ENCODE measurements around the gene ZNF488. TPM values are rescaled to one million over a fixed set of nuclear protein-coding genes. Genes with fewer than 3 reads are reported as not detected.
"Not testable (repeated sequence)": the region's sequence is repeated elsewhere in the genome, so short reads cannot be mapped to it uniquely, and the experiment has no call there.

ZNF488 gene, protein sequence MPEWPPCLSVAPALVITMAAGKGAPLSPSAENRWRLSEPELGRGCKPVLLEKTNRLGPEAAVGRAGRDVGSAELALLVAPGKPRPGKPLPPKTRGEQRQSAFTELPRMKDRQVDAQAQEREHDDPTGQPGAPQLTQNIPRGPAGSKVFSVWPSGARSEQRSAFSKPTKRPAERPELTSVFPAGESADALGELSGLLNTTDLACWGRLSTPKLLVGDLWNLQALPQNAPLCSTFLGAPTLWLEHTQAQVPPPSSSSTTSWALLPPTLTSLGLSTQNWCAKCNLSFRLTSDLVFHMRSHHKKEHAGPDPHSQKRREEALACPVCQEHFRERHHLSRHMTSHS
- total RNA-seq = not detected in 2 replicates

GRCh38 chr10:47384148-47384921 lies at the start of gene ZNF488:
Gene ZNF488 (minus strand): TSS chr10:47384293. CDS start chr10:47368829, 15,464 bp downstream.
- Mint-ChIP-seq H3K9me3 (peaks cover 17% of the 10 kb centered on the region), H3K36me3 (ENCODE audit: low read depth) (peaks cover 3% of the 10 kb centered on the region), H3K27ac (no peak within 1 kb of the TSS), H3K27me3 (ENCODE audit: insufficient read depth) (peaks cover 45% of the 10 kb centered on the region), H3K4me1 (ENCODE audit: low read depth) (peaks cover 12% of the 10 kb centered on the region), H3K4me3 (peak within 1 kb of the TSS; percentile 85)
- intact Hi-C loops (cut with micrococcal nuclease) = no loop called here
- peak; percentile 64 for DNase-seq (ENCODE audit: low spot score)

DNA sequence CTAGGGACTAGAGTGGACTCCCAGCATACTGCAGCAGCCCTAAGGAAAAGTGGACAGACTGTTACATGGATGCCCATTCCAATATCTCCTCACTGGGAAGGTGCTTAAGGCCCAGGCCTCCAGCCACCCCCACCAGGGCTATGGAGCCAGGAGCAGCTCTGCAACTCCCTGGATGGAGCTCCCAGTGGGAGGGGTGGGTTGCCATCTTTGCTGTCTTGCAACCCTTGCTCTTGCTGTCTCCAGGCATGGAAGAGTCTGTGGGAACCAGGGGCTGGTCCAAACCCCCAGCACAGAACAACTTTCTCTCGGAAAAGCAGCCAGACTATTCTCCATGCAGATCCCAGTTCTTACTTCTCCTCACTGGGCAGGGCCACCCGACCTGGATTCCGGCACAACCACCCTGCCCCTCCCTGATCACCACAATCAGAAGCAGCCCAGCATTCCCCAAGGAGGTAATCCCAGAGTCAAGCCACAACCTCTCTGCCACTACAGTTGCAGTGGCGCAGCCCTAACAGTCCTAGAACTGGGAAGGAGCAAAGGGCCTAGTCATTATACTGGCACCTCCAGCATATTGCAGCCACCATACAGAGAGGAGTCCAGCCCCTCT lies 41.8 kb upstream of the ZNF488 start:
- Mint-ChIP-seq H3K4me3 (no peak overlapping the region), H3K9me3 (no peaks in the 10 kb centered on the region), H3K27ac (no peak overlapping the region), H3K27me3 (ENCODE audit: insufficient read depth) (peaks cover 18% of the 10 kb centered on the region), H3K4me1 (ENCODE audit: low read depth) (no peaks in the 10 kb centered on the region), H3K36me3 (ENCODE audit: low read depth) (no peaks in the 10 kb centered on the region)
- no peak for DNase-seq (ENCODE audit: low spot score)
- intact Hi-C loops (cut with micrococcal nuclease) = no loop called here

DNA sequence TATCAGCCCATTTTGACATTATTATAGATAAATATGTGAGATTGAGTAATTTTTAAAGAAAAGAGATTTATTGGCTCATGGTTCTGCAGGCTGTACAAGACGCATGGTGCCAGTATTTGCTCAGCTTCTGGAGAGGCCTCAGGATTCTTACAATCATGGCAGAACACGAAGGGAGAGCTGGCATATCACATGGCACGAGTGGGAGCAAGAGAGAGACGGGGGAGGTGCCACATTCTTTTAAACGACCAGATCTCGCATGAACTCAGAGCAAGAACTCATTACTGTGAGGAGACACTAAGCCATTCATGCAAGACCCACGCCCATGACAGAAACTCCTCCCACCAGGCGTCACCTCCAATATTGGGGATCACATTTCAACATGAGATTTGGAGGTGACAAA lies 40.1 kb upstream of the ZNF488 start:
- Mint-ChIP-seq H3K9me3 (no peaks in the 10 kb centered on the region), H3K4me3 (no peak overlapping the region), H3K4me1 (ENCODE audit: low read depth) (no peaks in the 10 kb centered on the region), H3K27ac (no peak overlapping the region), H3K36me3 (ENCODE audit: low read depth) (no peaks in the 10 kb centered on the region), H3K27me3 (ENCODE audit: insufficient read depth) (peaks cover 14% of the 10 kb centered on the region)
- no peak for DNase-seq (ENCODE audit: low spot score)
- intact Hi-C loops (cut with micrococcal nuclease) = no loop called here

DNA sequence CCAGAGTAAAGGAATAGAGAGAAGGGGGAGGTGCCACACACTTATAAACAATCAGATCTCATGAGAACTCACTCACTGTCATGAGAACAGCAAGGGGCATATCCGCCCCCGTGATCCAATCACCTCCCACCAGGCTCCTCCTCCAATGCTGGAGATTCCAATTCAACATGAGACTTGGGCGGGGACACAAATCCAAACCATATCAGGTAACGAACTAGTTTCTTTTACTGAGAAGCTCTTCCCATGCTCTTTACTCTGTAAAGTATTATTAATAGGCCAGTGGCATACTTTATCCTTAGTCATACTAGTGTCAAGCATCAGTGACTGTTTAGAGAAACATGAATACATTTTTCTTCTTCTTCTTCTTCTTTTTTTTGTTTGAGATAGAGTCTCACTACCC lies 39.4 kb upstream of the ZNF488 start:
- Mint-ChIP-seq H3K4me3 (no peak overlapping the region), H3K4me1 (ENCODE audit: low read depth) (no peaks in the 10 kb centered on the region), H3K36me3 (ENCODE audit: low read depth) (no peaks in the 10 kb centered on the region), H3K27me3 (ENCODE audit: insufficient read depth) (peaks cover 9% of the 10 kb centered on the region), H3K9me3 (no peaks in the 10 kb centered on the region), H3K27ac (no peak overlapping the region)
- no peak for DNase-seq (ENCODE audit: low spot score)
- intact Hi-C loops (cut with micrococcal nuclease) = no loop called here

- H3K9me3 Mint-ChIP-seq = no peaks in the 10 kb centered on the region
- intact Hi-C loops (cut with micrococcal nuclease) = no loop called here
- H3K4me1 Mint-ChIP-seq (ENCODE audit: low read depth) = no peaks in the 10 kb centered on the region
- no peak overlapping the region for H3K4me3 Mint-ChIP-seq
- no peak overlapping the region for H3K27ac Mint-ChIP-seq
- H3K27me3 Mint-ChIP-seq (ENCODE audit: insufficient read depth) = peaks cover 8% of the 10 kb centered on the region
- no peaks in the 10 kb centered on the region for H3K36me3 Mint-ChIP-seq (ENCODE audit: low read depth)
- DNase-seq (ENCODE audit: low spot score) = no peak
These were observed 37.2 kb upstream of the ZNF488 start for GRCh38 chr10:47421057-47421952.

- no peak overlapping the region for H3K4me3 Mint-ChIP-seq
- H3K9me3 Mint-ChIP-seq = no peaks in the 10 kb centered on the region
- no peaks in the 10 kb centered on the region for H3K36me3 Mint-ChIP-seq (ENCODE audit: low read depth)
- intact Hi-C loops (cut with micrococcal nuclease) = no loop called here
- H3K27me3 Mint-ChIP-seq (ENCODE audit: insufficient read depth) = peaks cover 8% of the 10 kb centered on the region
- DNase-seq (ENCODE audit: low spot score) = no peak
- no peaks in the 10 kb centered on the region for H3K4me1 Mint-ChIP-seq (ENCODE audit: low read depth)
- no peak overlapping the region for H3K27ac Mint-ChIP-seq
These were observed 36.4 kb upstream of the ZNF488 start for GRCh38 chr10:47420305-47421056.

- DNase-seq (ENCODE audit: low spot score) = no peak
- no peak overlapping the region for H3K27ac Mint-ChIP-seq
- no peaks in the 10 kb centered on the region for H3K36me3 Mint-ChIP-seq (ENCODE audit: low read depth)
- H3K27me3 Mint-ChIP-seq (ENCODE audit: insufficient read depth) = peaks cover 8% of the 10 kb centered on the region
- H3K9me3 Mint-ChIP-seq = no peaks in the 10 kb centered on the region
- H3K4me3 Mint-ChIP-seq = no peak overlapping the region
- intact Hi-C loops (cut with micrococcal nuclease) = no loop called here
- no peaks in the 10 kb centered on the region for H3K4me1 Mint-ChIP-seq (ENCODE audit: low read depth)
These were observed 35.3 kb upstream of the ZNF488 start for GRCh38 chr10:47419421-47419820.

DNA sequence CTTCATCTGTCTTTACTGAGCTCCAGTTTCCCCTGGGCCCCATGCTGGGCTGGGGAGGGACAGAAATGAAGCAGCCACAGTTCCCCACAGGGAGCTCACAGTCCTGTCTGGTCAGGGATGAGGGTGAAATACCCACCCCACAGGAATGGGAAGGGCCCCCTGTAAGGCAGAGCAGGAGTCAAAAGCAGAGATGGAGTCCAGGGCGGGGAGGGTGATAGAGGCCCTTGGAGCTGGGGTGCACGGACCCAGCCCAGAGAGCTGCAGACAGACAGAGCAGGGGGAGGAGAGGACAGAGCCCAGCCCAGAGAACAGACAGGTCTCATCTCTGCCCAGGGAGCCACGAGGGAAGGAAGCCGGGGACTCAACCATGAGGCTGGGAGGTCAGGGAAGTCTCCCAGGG lies 34.9 kb upstream of the ZNF488 start:
- intact Hi-C loops (cut with micrococcal nuclease) = no loop called here
- Mint-ChIP-seq H3K4me3 (no peak overlapping the region), H3K4me1 (ENCODE audit: low read depth) (no peaks in the 10 kb centered on the region), H3K9me3 (no peaks in the 10 kb centered on the region), H3K27me3 (ENCODE audit: insufficient read depth) (peaks cover 8% of the 10 kb centered on the region), H3K27ac (no peak overlapping the region), H3K36me3 (ENCODE audit: low read depth) (no peaks in the 10 kb centered on the region)
- DNase-seq (ENCODE audit: low spot score) = no peak

- no peaks in the 10 kb centered on the region for H3K9me3 Mint-ChIP-seq
- H3K27ac Mint-ChIP-seq = no peak overlapping the region
- no peaks in the 10 kb centered on the region for H3K36me3 Mint-ChIP-seq (ENCODE audit: low read depth)
- intact Hi-C loops (cut with micrococcal nuclease) = no loop called here
- no peaks in the 10 kb centered on the region for H3K4me1 Mint-ChIP-seq (ENCODE audit: low read depth)
- DNase-seq (ENCODE audit: low spot score) = no peak
- peaks cover 6% of the 10 kb centered on the region for H3K27me3 Mint-ChIP-seq (ENCODE audit: insufficient read depth)
- H3K4me3 Mint-ChIP-seq = no peak overlapping the region
These were observed 34.2 kb upstream of the ZNF488 start for GRCh38 chr10:47418321-47418720.

GRCh38 chr10:47416305-47417218 lies 32.5 kb upstream of the ZNF488 start:
- H3K4me1 Mint-ChIP-seq (ENCODE audit: low read depth); H3K27me3 Mint-ChIP-seq (ENCODE audit: insufficient read depth); intact Hi-C loops (cut with micrococcal nuclease); DNase-seq (ENCODE audit: low spot score); H3K36me3 Mint-ChIP-seq (ENCODE audit: low read depth); H3K9me3 Mint-ChIP-seq; H3K4me3 Mint-ChIP-seq; H3K27ac Mint-ChIP-seq: not testable (repeated sequence)

DNA sequence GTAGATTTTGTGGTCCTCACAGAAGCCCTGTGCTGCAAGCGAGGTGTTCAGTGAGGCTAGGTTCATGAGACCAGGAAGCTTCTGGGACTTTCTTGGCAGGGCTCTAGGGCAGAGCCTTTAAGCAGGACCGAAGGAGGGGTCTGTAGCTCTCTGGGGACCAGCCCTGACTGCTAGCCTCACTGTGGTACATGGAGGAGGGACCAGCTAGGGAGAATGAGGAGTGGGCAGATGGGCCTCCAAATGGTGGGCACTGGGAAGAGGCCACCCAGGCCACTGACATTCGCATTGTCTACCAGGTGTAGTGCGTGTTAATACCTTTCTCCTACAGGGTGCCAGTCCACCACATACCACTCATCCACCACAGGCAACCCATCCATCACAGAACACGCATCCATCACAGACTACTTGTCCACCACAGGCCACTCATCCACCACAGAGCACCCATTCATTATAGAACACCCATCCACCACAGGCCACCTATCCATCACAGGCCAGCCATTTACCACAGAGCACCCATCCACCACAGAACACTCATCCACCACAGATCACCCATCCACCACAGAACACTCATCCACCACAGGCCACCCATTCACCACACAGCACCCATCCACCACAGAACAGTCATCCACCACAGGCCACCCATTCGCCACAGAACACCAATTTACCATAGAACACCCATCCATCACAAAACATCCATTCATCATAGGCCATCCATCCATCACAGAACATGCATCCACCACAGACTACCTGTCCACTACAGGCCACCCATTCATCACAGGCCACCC lies 31.6 kb upstream of the ZNF488 start:
- Mint-ChIP-seq H3K27ac (no peak overlapping the region), H3K36me3 (ENCODE audit: low read depth) (no peaks in the 10 kb centered on the region), H3K27me3 (ENCODE audit: insufficient read depth) (no peaks in the 10 kb centered on the region), H3K4me1 (ENCODE audit: low read depth) (no peaks in the 10 kb centered on the region), H3K9me3 (no peaks in the 10 kb centered on the region), H3K4me3 (no peak overlapping the region)
- intact Hi-C loops (cut with micrococcal nuclease) = no loop called here
- DNase-seq (ENCODE audit: low spot score) = no peak

Measured in activated T-helper 1 cell treated with anti-CD3 and anti-CD28 coated beads, Interleukin-12 subunit alpha, Interleukin-12 subunit beta, Interleukin-2, Interleukin-4 antibody, amounts not matched to agents 30 ng/mL and 10 ng/mL and 1 ng/mL, durations not matched to agents 14 hours and 24 hours and 36 hours (primary cell).